ENCODE data around the gene RNF4.

- TF ChIP-seq CTCF (conservative IDR thresholded peaks at IDR 0.05 in 1 of 2, IDR thresholded peaks at IDR 0.05 in 1 of 2; ENCODE audit: low read depth in 1 of 2, low read length in 2 of 2) (no peak), EZH2 (IDR thresholded peaks at IDR 0.05; ENCODE audit: low read length, missing control alignments) (no peak)
These were observed 26.1 kb downstream of the RNF4 start for GRCh38 chr4:2494992-2495391.

Measured in fibroblast of lung (primary cell).